ENCODE data around the gene C1QL3.

C1QL3 gene

GRCh38 chr10:16493884-16494536 lies 27.7 kb downstream of the C1QL3 start:
- DNase-seq, result no peak

- no peak for DNase-seq
Observed at GRCh38 chr10:16491933-16492332, 29.7 kb downstream of the C1QL3 start.

- no peak for DNase-seq
Observed at GRCh38 chr10:16490511-16490910, 31.2 kb downstream of the C1QL3 start.

GRCh38 chr10:16483241-16483917 lies 38.3 kb downstream of the C1QL3 start:
- no peak for DNase-seq

GRCh38 chr10:16481052-16481728 lies 40.5 kb downstream of the C1QL3 start:
- DNase-seq, result no peak

- DNase-seq, result no peak
Observed at GRCh38 chr10:16478801-16479200, 42.9 kb downstream of the C1QL3 start.

- no peak for DNase-seq
Observed at GRCh38 chr10:16477757-16478156, 43.9 kb downstream of the C1QL3 start.

GRCh38 chr10:16472828-16473227 lies 48.9 kb downstream of the C1QL3 start:
- DNase-seq, result no peak

- DNase-seq, result peak in 1 of 5 donors; percentile 10
Observed at GRCh38 chr10:16470747-16471146, 50.9 kb downstream of the C1QL3 start.

GRCh38 chr10:16466001-16466400 lies 55.7 kb downstream of the C1QL3 start:
- DNase-seq, result no peak
